GM18870 (cell line): ENCODE results near the gene AUTS2.

Experiments used
- ATAC-seq: cut with Tn5 transposase; IDR thresholded peaks from one replicate; pipeline ENCODE4 v1.9.1; 2021; ENCODE audit warnings: moderate library complexity; ENCODE audit not compliant: unreplicated experiment

Gene AUTS2

GRCh38 chr7:70554646-70555045 lies 956.4 kb downstream of the AUTS2 start:
- ATAC-seq, result no peak

- no peak for ATAC-seq
These were observed 958.5 kb downstream of the AUTS2 start for GRCh38 chr7:70556761-70557160.

- ATAC-seq, result no peak
These were observed 959.1 kb downstream of the AUTS2 start for GRCh38 chr7:70557338-70557737.

- no peak for ATAC-seq
These were observed 961.5 kb downstream of the AUTS2 start for GRCh38 chr7:70559815-70560214.

- ATAC-seq, result no peak
These were observed 965.7 kb downstream of the AUTS2 start for GRCh38 chr7:70563960-70564359.

GRCh38 chr7:70565721-70566370 lies 967.6 kb downstream of the AUTS2 start:
- no peak for ATAC-seq

- no peak for ATAC-seq
These were observed 968.4 kb downstream of the AUTS2 start for GRCh38 chr7:70566671-70567070.

- no peak for ATAC-seq
These were observed 970.5 kb downstream of the AUTS2 start for GRCh38 chr7:70568674-70569334.

- no peak for ATAC-seq
These were observed 971.1 kb downstream of the AUTS2 start for GRCh38 chr7:70569335-70569819.

GRCh38 chr7:70570029-70570428 lies 971.8 kb downstream of the AUTS2 start:
- no peak for ATAC-seq

GRCh38 chr7:70570961-70571360 lies 972.7 kb downstream of the AUTS2 start:
- no peak for ATAC-seq

GRCh38 chr7:70571403-70571934 lies 973.2 kb downstream of the AUTS2 start:
- no peak for ATAC-seq

- no peak for ATAC-seq
These were observed 973.7 kb downstream of the AUTS2 start for GRCh38 chr7:70571961-70572360.

GRCh38 chr7:70572571-70572970 lies 974.3 kb downstream of the AUTS2 start:
- ATAC-seq, result no peak

- ATAC-seq, result no peak
These were observed 974.9 kb downstream of the AUTS2 start for GRCh38 chr7:70573071-70573661.

- ATAC-seq, result no peak
These were observed 975.4 kb downstream of the AUTS2 start for GRCh38 chr7:70573696-70574095.

- no peak for ATAC-seq
These were observed 976.1 kb downstream of the AUTS2 start for GRCh38 chr7:70574314-70574834.

GRCh38 chr7:70574970-70575799 lies 976.9 kb downstream of the AUTS2 start:
- no peak for ATAC-seq

GRCh38 chr7:70577078-70577477 lies 978.8 kb downstream of the AUTS2 start:
- ATAC-seq, result no peak

- no peak for ATAC-seq
These were observed 979.9 kb downstream of the AUTS2 start for GRCh38 chr7:70578131-70578530.
